Measurements from ENCODE around the gene HS6ST2. TPM values are rescaled to one million over a fixed set of nuclear protein-coding genes. Genes with fewer than 3 reads are reported as not detected.

The HS6ST2 gene
- total RNA-seq, 1 experiment from 2014 or later = 24.6 TPM

DNA sequence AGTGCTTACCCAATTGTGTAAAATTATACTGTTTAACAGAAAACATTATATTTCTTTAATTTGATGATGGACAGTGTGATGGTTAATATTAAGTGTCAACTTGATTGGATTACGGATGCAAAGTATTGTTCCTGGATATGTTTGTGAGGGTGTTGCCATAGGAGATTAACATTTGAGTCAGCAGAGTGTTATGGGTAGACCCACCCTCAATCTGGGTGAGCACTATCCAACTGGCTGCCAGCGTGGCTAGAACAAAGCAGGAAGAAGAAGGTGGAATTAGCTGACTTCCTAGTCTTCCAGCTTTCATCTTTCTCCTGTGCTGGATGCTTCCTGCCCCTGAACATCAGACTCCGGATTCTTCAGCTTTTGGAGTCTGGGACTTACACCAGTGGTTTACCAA, 42.1 kb downstream of the HS6ST2 start (continued):
- TF ChIP-seq ZBTB33 (IDR thresholded peaks at IDR 0.05; ENCODE audit: extremely low read depth, insufficient replicate concordance, low read length) = no peak
- no peak for TF ChIP-seq EZH2 (IDR thresholded peaks at IDR 0.05)
- TF ChIP-seq TCF7L2 (IDR thresholded peaks at IDR 0.05; ENCODE audit: borderline replicate concordance, extremely low read depth, insufficient read depth, insufficient read length) = no peak
- TF ChIP-seq RAD21 (IDR thresholded peaks at IDR 0.05; ENCODE audit: low read depth) = no peak
- no peak for TF ChIP-seq POLR2AphosphoS5 (IDR thresholded peaks at IDR 0.05; ENCODE audit: low read depth, low read length)
- no peak for TF ChIP-seq YY1 (IDR thresholded peaks at IDR 0.05; ENCODE audit: extremely low read depth, insufficient replicate concordance, low read depth, low read length)
- TF ChIP-seq CBX3 (IDR thresholded peaks at IDR 0.05; ENCODE audit: low read depth) = no peak
- TF ChIP-seq, protein P1, sequence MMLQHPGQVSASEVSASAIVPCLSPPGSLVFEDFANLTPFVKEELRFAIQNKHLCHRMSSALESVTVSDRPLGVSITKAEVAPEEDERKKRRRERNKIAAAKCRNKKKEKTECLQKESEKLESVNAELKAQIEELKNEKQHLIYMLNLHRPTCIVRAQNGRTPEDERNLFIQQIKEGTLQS (IDR thresholded peaks at IDR 0.05) = no peak
- no peak for TF ChIP-seq JUND (IDR thresholded peaks at IDR 0.05)

DNA sequence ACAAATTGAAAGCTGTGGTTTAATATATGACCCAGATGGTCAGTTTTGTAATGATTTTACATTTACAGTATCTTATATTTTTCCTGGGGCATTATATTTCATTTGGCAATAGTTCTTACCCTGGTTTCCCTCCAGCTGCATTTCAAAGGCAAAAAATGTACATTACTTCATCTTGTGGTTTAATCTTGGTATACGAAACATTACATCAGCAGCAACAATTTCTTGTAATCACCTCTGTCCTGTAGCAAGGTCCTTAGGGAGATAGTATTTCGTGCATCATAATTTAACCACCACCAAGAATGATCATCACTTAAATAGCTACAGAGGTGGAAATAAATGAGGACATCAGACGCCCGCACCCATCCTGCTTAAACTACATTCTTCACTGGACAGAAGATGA, 48.8 kb downstream of the HS6ST2 start:
- DNase-seq (ENCODE audit: low read depth, low spot score) (no peak), ATAC-seq (no peak)
- no peak overlapping the region for H3K9ac ChIP-seq (ENCODE audit: low read length)
- H2AFZ ChIP-seq (ENCODE audit: low read depth, low read length, poor library complexity, severe bottlenecking) = no peak overlapping the region
- H3K36me3 ChIP-seq (ENCODE audit: control insufficient read depth in 1 of 2, insufficient read depth in 2 of 2, low read length in 2 of 2) = no peaks in the 10 kb centered on the region
- RAD21 ChIA-PET (ENCODE audit: low non-redundant PET in 1 of 2, low total read pairs in 2 of 2, uncharacterized antibody in 2 of 2, unreplicated experiment in 2 of 2) = no interaction called here
- POLR2A ChIA-PET = no interaction called here
- no peaks in the 10 kb centered on the region for H4K20me1 ChIP-seq (ENCODE audit: insufficient read depth)
- H3K79me2 ChIP-seq (ENCODE audit: insufficient read depth, low read length) = no peaks in the 10 kb centered on the region
- no peaks in the 10 kb centered on the region for H3K9me3 ChIP-seq (ENCODE audit: control insufficient read depth in 1 of 2, insufficient read depth in 1 of 2, low read depth in 1 of 2, low read length in 2 of 2)
- intact Hi-C loops (cut with micrococcal nuclease) = no loop called here
- no peak overlapping the region for H3K4me3 ChIP-seq (replicated peaks in 1 of 2; ENCODE audit: low read depth in 1 of 2, low read length in 2 of 2)
- no peaks in the 10 kb centered on the region for H3K9me2 ChIP-seq (ENCODE audit: insufficient read depth)
- H3K27ac ChIP-seq (ENCODE audit: low read depth, low read length) = no peak overlapping the region
- BruUV-seq (replicated peaks) = no TSS peak
- H3K4me1 ChIP-seq (ENCODE audit: control insufficient read depth in 1 of 2, insufficient read depth in 2 of 2, low read length in 2 of 2) = no peaks in the 10 kb centered on the region
- no peaks in the 10 kb centered on the region for H3K27me3 ChIP-seq (ENCODE audit: insufficient read depth, low read length)
- CTCF ChIA-PET = no interaction called here
- no peak overlapping the region for H3K4me2 ChIP-seq (ENCODE audit: low read length)
- TF ChIP-seq ZFX (IDR thresholded peaks at IDR 0.05) (no peak), ZNF274 (IDR thresholded peaks at IDR 0.05; ENCODE audit: low read depth, low read length) (no peak), FOSL1 (IDR thresholded peaks at IDR 0.05; ENCODE audit: low read depth) (no peak), POLR2A (IDR thresholded peaks at IDR 0.05; ENCODE audit: borderline replicate concordance, extremely low read depth, insufficient read depth, insufficient read length) (no peak), EGR1 (IDR thresholded peaks at IDR 0.05; ENCODE audit: low read depth) (no peak), CBX3 (IDR thresholded peaks at IDR 0.05; ENCODE audit: low read depth) (no peak), ZBTB33 (IDR thresholded peaks at IDR 0.05; ENCODE audit: extremely low read depth, insufficient replicate concordance, low read length) (no peak), POLR2AphosphoS5 (IDR thresholded peaks at IDR 0.05; ENCODE audit: low read depth, low read length) (no peak), YY1 (IDR thresholded peaks at IDR 0.05; ENCODE audit: extremely low read depth, insufficient replicate concordance, low read depth, low read length) (no peak), SIN3A (IDR thresholded peaks at IDR 0.05; ENCODE audit: low read depth) (no peak), MAX (IDR thresholded peaks at IDR 0.05) (no peak), JUND (IDR thresholded peaks at IDR 0.05) (no peak), ELF1 (IDR thresholded peaks at IDR 0.05; ENCODE audit: borderline replicate concordance, low read depth) (no peak), CEBPB (IDR thresholded peaks at IDR 0.05; ENCODE audit: low read depth) (no peak)
- TF ChIP-seq, protein P1 (IDR thresholded peaks at IDR 0.05) = no peak

Measured in HCT116 (cell line).